ENCODE data around the gene STIM1. TPM values are rescaled to one million over a fixed set of nuclear protein-coding genes. Genes with fewer than 3 reads are reported as not detected.

STIM1 gene
- total RNA-seq, 3 donors from 2014 or later (not counting 1 experiment from before 2014, with no cell fraction given): 171 to 187 (median 175) TPM

GRCh38 chr11:3867209-3868091, 12.0 kb downstream of the STIM1 start:
- intact Hi-C loops (cut with micrococcal nuclease): loop anchor here (5.0 kb wide), 1 partner anchor 55 kb away; no protein-coding TSS in a partner anchor
- peak overlapping the region; percentile 41 for H3K4me3 Mint-ChIP-seq
- ATAC-seq (no peak), DNase-seq (peak in 1 of 2 donors; percentile 34)
- no peaks in the 10 kb centered on the region for H3K27me3 Mint-ChIP-seq (ENCODE audit: low read depth in 2 of 2)
- no peaks in the 10 kb centered on the region for H3K27me3 ChIP-seq (ENCODE audit: control insufficient read depth, insufficient read depth, low read length)
- peak overlapping the region; percentile 83 to 88 for H3K27ac Mint-ChIP-seq
- WGBS (ENCODE audit: insufficient coverage): 52% methylated on average over 6 of the region's 6 CpGs
- TF ChIP-seq CTCF (IDR thresholded peaks at IDR 0.05): no peak
- H3K9me3 ChIP-seq (ENCODE audit: control insufficient read depth, insufficient read depth, low read length): no peaks in the 10 kb centered on the region
- H3K27ac ChIP-seq (ENCODE audit: low read length): peak overlapping the region; percentile 70
- H3K4me1 ChIP-seq (ENCODE audit: control insufficient read depth, insufficient read depth, low read length): peaks cover 55% of the 10 kb centered on the region
- peaks cover 79 to 82% of the 10 kb centered on the region in 2 donors for H3K4me1 Mint-ChIP-seq
- H3K4me3 ChIP-seq (ENCODE audit: low read length): no peak overlapping the region
- no peaks in the 10 kb centered on the region for H3K36me3 ChIP-seq (ENCODE audit: control insufficient read depth, insufficient read depth, low read length)
- H3K9me3 Mint-ChIP-seq: no peaks in the 10 kb centered on the region
- H3K36me3 Mint-ChIP-seq: no peaks in the 10 kb centered on the region

DNA sequence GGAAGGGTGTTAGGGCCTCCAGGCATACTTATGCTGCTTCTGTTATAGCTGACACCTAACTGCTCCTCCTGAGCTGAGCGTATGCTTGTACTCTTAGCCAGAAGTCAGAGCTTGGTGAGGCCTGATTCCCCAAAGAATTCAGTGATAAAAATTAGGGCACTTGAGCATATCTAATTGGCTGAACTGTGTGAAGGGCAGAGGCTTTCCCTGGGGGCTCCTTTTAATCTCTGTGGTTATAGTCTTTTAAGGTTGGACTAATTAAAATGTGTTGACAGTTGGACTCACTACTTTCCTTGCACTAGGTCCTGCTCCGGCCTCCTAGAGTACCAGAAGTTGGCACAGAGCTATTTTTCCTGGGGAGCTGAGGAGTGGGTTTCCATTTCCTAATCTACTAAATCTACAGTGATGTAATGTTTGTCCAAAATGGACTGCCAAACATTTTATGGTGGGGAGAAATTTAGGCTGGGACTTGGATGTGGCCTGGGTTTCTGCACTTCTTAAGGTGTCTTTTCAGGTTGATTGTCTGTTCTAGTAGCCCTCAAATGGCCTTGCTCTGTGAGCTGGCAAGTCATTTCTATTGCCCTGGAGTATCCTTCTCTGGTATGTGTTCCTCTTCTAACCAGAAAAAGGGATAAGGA, 18.4 kb downstream of the STIM1 start:
- ATAC-seq: no peak
- H3K27ac ChIP-seq (ENCODE audit: low read length): no peak overlapping the region
- H3K9me3 ChIP-seq (ENCODE audit: control insufficient read depth, insufficient read depth, low read length): no peaks in the 10 kb centered on the region
- DNase-seq: no peak
- no peaks in the 10 kb centered on the region for H3K36me3 ChIP-seq (ENCODE audit: control insufficient read depth, insufficient read depth, low read length)
- intact Hi-C loops (cut with micrococcal nuclease): no loop called here
- H3K9me3 Mint-ChIP-seq: no peaks in the 10 kb centered on the region
- no peaks in the 10 kb centered on the region for H3K27me3 Mint-ChIP-seq (ENCODE audit: low read depth in 2 of 2)
- H3K4me1 ChIP-seq (ENCODE audit: control insufficient read depth, insufficient read depth, low read length): peaks cover 31% of the 10 kb centered on the region
- H3K4me3 ChIP-seq (ENCODE audit: low read length): no peak overlapping the region
- no peaks in the 10 kb centered on the region for H3K36me3 Mint-ChIP-seq
- peak overlapping the region; percentile 39 to 59 for H3K27ac Mint-ChIP-seq
- no peaks in the 10 kb centered on the region for H3K27me3 ChIP-seq (ENCODE audit: control insufficient read depth, insufficient read depth, low read length)
- TF ChIP-seq CTCF (IDR thresholded peaks at IDR 0.05): no peak
- H3K4me1 Mint-ChIP-seq: peaks cover 71 to 80% of the 10 kb centered on the region in 2 donors
- no peak overlapping the region for H3K4me3 Mint-ChIP-seq
- WGBS (ENCODE audit: insufficient coverage): 75% methylated on average over 1 of the region's 2 CpGs

GRCh38 chr11:3876613-3877012, 21.1 kb downstream of the STIM1 start:
- Mint-ChIP-seq H3K27me3 (ENCODE audit: low read depth in 2 of 2) (no peaks in the 10 kb centered on the region), H3K4me3 (no peak overlapping the region), H3K27ac (peak overlapping the region; percentile 89 to 91), H3K4me1 (peaks cover 77 to 80% of the 10 kb centered on the region in 2 donors), H3K36me3 (no peaks in the 10 kb centered on the region), H3K9me3 (no peaks in the 10 kb centered on the region)
- peaks cover 43% of the 10 kb centered on the region for H3K4me1 ChIP-seq (ENCODE audit: control insufficient read depth, insufficient read depth, low read length)
- H3K27me3 ChIP-seq (ENCODE audit: control insufficient read depth, insufficient read depth, low read length): no peaks in the 10 kb centered on the region
- 85% methylated on average over 2 of the region's 3 CpGs for WGBS (ENCODE audit: insufficient coverage)
- DNase-seq (no peak), ATAC-seq (no peak)
- H3K9me3 ChIP-seq (ENCODE audit: control insufficient read depth, insufficient read depth, low read length): no peaks in the 10 kb centered on the region
- intact Hi-C loops (cut with micrococcal nuclease): no loop called here
- H3K36me3 ChIP-seq (ENCODE audit: control insufficient read depth, insufficient read depth, low read length): no peaks in the 10 kb centered on the region
- no peak for TF ChIP-seq CTCF (IDR thresholded peaks at IDR 0.05)
- no peak overlapping the region for H3K4me3 ChIP-seq (ENCODE audit: low read length)
- no peak overlapping the region for H3K27ac ChIP-seq (ENCODE audit: low read length)
